Measurements from ENCODE around the gene GPHN.

- TF ChIP-seq RAD21 (IDR thresholded peaks at IDR 0.05; ENCODE audit: insufficient read depth, low read depth, low read length) = no peak
- no peak for TF ChIP-seq CREB1 (IDR thresholded peaks at IDR 0.05; ENCODE audit: low read depth)
- no peak for TF ChIP-seq POLR2AphosphoS5 (IDR thresholded peaks at IDR 0.05; ENCODE audit: low read length)
- TF ChIP-seq, protein P1, sequence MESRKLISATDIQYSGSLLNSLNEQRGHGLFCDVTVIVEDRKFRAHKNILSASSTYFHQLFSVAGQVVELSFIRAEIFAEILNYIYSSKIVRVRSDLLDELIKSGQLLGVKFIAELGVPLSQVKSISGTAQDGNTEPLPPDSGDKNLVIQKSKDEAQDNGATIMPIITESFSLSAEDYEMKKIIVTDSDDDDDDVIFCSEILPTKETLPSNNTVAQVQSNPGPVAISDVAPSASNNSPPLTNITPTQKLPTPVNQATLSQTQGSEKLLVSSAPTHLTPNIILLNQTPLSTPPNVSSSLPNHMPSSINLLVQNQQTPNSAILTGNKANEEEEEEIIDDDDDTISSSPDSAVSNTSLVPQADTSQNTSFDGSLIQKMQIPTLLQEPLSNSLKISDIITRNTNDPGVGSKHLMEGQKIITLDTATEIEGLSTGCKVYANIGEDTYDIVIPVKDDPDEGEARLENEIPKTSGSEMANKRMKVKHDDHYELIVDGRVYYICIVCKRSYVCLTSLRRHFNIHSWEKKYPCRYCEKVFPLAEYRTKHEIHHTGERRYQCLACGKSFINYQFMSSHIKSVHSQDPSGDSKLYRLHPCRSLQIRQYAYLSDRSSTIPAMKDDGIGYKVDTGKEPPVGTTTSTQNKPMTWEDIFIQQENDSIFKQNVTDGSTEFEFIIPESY (IDR thresholded peaks at IDR 0.05) = no peak
- TF ChIP-seq, protein P2, sequence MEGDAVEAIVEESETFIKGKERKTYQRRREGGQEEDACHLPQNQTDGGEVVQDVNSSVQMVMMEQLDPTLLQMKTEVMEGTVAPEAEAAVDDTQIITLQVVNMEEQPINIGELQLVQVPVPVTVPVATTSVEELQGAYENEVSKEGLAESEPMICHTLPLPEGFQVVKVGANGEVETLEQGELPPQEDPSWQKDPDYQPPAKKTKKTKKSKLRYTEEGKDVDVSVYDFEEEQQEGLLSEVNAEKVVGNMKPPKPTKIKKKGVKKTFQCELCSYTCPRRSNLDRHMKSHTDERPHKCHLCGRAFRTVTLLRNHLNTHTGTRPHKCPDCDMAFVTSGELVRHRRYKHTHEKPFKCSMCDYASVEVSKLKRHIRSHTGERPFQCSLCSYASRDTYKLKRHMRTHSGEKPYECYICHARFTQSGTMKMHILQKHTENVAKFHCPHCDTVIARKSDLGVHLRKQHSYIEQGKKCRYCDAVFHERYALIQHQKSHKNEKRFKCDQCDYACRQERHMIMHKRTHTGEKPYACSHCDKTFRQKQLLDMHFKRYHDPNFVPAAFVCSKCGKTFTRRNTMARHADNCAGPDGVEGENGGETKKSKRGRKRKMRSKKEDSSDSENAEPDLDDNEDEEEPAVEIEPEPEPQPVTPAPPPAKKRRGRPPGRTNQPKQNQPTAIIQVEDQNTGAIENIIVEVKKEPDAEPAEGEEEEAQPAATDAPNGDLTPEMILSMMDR (IDR thresholded peaks at IDR 0.05 in 2 of 3, conservative IDR thresholded peaks at IDR 0.05 in 1 of 3; ENCODE audit: control insufficient read depth in 2 of 3, extremely low read depth in 1 of 3, insufficient read depth in 1 of 3, low read depth in 3 of 3, low read length in 3 of 3) = no peak
- TF ChIP-seq RFX5 (IDR thresholded peaks at IDR 0.05; ENCODE audit: low read depth, low read length) = no peak
- no peak for TF ChIP-seq REST (IDR thresholded peaks at IDR 0.05; ENCODE audit: low read depth, low read length)
Measured at GRCh38 chr14:66881596-66881995, 373.6 kb downstream of the GPHN start.
